Measurements from ENCODE around the gene SGMS1.

The SGMS1 gene

GRCh38 chr10:50419756-50420155 lies 204.0 kb downstream of the SGMS1 start:
- Histone ChIP-seq H3K79me2 (ENCODE audit: control insufficient read depth, low read length) (no peaks in the 10 kb centered on the region), H3K4me3 (ENCODE audit: low read length) (no peak overlapping the region), H3K9me2 (replicated peaks; ENCODE audit: control insufficient read depth, low read length) (no peaks in the 10 kb centered on the region), H3K27ac (ENCODE audit: low read depth, low read length) (no peak overlapping the region), H4K20me1 (ENCODE audit: control insufficient read depth, insufficient read depth, low read depth, low read length) (0 out of 2 replicates have a peak, but pooled peaks cover 3% of the 10 kb centered on the region), H3K4me1 (ENCODE audit: control insufficient read depth, low read length) (peaks cover 47% of the 10 kb centered on the region), H3K27me3 (ENCODE audit: control insufficient read depth, low read length) (peaks cover 14% of the 10 kb centered on the region), H3K4me2 (ENCODE audit: low read length) (no peak overlapping the region), H3K36me3 (ENCODE audit: control insufficient read depth, low read length) (no peaks in the 10 kb centered on the region), H3K9me3 (ENCODE audit: control insufficient read depth, insufficient read depth, low read length) (no peaks in the 10 kb centered on the region), H3F3A (ENCODE audit: control insufficient read depth, insufficient read depth) (no peaks in the 10 kb centered on the region; the same call in 1 of the 2 replicates)
- TF ChIP-seq EZH2phosphoT487 (IDR thresholded peaks at IDR 0.05; ENCODE audit: borderline replicate concordance, low read length) (no peak), CTCF (IDR thresholded peaks at IDR 0.05; ENCODE audit: low read depth, low read length, poor library complexity, severe bottlenecking) (no peak)

- TF ChIP-seq CTCF (IDR thresholded peaks at IDR 0.05; ENCODE audit: low read depth, low read length, poor library complexity, severe bottlenecking) (no peak), EZH2phosphoT487 (IDR thresholded peaks at IDR 0.05; ENCODE audit: borderline replicate concordance, low read length) (no peak)
- Histone ChIP-seq H4K20me1 (ENCODE audit: control insufficient read depth, insufficient read depth, low read depth, low read length) (0 out of 2 replicates have a peak, but pooled peaks cover 3% of the 10 kb centered on the region), H3K9me2 (replicated peaks; ENCODE audit: control insufficient read depth, low read length) (no peaks in the 10 kb centered on the region), H3K9me3 (ENCODE audit: control insufficient read depth, insufficient read depth, low read length) (no peaks in the 10 kb centered on the region), H3K79me2 (ENCODE audit: control insufficient read depth, low read length) (no peaks in the 10 kb centered on the region), H3K4me2 (ENCODE audit: low read length) (no peak overlapping the region), H3K4me3 (ENCODE audit: low read length) (no peak overlapping the region), H3K27me3 (ENCODE audit: control insufficient read depth, low read length) (peaks cover 14% of the 10 kb centered on the region), H3K36me3 (ENCODE audit: control insufficient read depth, low read length) (no peaks in the 10 kb centered on the region), H3K4me1 (ENCODE audit: control insufficient read depth, low read length) (peaks cover 47% of the 10 kb centered on the region), H3K27ac (ENCODE audit: low read depth, low read length) (no peak overlapping the region), H3F3A (ENCODE audit: control insufficient read depth, insufficient read depth) (no peaks in the 10 kb centered on the region; the same call in 1 of the 2 replicates)
Measured at GRCh38 chr10:50419091-50419490, 204.7 kb downstream of the SGMS1 start.

GRCh38 chr10:50417886-50418830 lies 205.6 kb downstream of the SGMS1 start:
- Histone ChIP-seq H3K27me3 (ENCODE audit: control insufficient read depth, low read length) (peaks cover 14% of the 10 kb centered on the region), H3K36me3 (ENCODE audit: control insufficient read depth, low read length) (no peaks in the 10 kb centered on the region), H3K27ac (ENCODE audit: low read depth, low read length) (no peak overlapping the region), H3F3A (ENCODE audit: control insufficient read depth, insufficient read depth) (no peaks in the 10 kb centered on the region; the same call in 1 of the 2 replicates), H3K79me2 (ENCODE audit: control insufficient read depth, low read length) (no peaks in the 10 kb centered on the region), H3K9me3 (ENCODE audit: control insufficient read depth, insufficient read depth, low read length) (no peaks in the 10 kb centered on the region), H3K4me1 (ENCODE audit: control insufficient read depth, low read length) (peaks cover 47% of the 10 kb centered on the region), H3K4me2 (ENCODE audit: low read length) (peak overlapping the region; percentile 94), H4K20me1 (ENCODE audit: control insufficient read depth, insufficient read depth, low read depth, low read length) (0 out of 2 replicates have a peak, but pooled peaks cover 3% of the 10 kb centered on the region), H3K9me2 (replicated peaks; ENCODE audit: control insufficient read depth, low read length) (no peaks in the 10 kb centered on the region), H3K4me3 (ENCODE audit: low read length) (peak overlapping the region; percentile 80)
- TF ChIP-seq EZH2phosphoT487 (IDR thresholded peaks at IDR 0.05; ENCODE audit: borderline replicate concordance, low read length) = peak; percentile 11; the same call in 1 of the 2 replicates
- TF ChIP-seq CTCF (IDR thresholded peaks at IDR 0.05; ENCODE audit: low read depth, low read length, poor library complexity, severe bottlenecking) = peak; percentile 21

All from DOHH2 (cell line).